ENCODE measurements around the gene SCLT1. TPM values are rescaled to one million over a fixed set of nuclear protein-coding genes. Genes with fewer than 3 reads are reported as not detected.

The SCLT1 gene
- total and polyA plus RNA-seq, 2 of the 13 experiments (the other 11 are each of a cell fraction or from before 2014, with no cell fraction given), result 1.5 to 8.7 TPM

- TF ChIP-seq SKIL (CRISPR knock-in tag; IDR thresholded peaks at IDR 0.05; ENCODE audit: borderline replicate concordance) (no peak), SIN3A (IDR thresholded peaks at IDR 0.05; ENCODE audit: borderline replicate concordance, low read depth, low read length) (peak; percentile 95), NR0B2 (CRISPR knock-in tag; IDR thresholded peaks at IDR 0.05) (peak; percentile 79; the same call in 1 of the 2 replicates), TSC22D2 (CRISPR knock-in tag; IDR thresholded peaks at IDR 0.05; ENCODE audit: borderline replicate concordance) (0 out of 2 replicates have a peak, but pooled peaks have one; percentile 29), CBX1 (IDR thresholded peaks at IDR 0.05; ENCODE audit: low read depth) (no peak), MED8 (CRISPR knock-in tag; IDR thresholded peaks at IDR 0.05; ENCODE audit: insufficient replicate concordance) (no peak), E2F1 (CRISPR knock-in tag; IDR thresholded peaks at IDR 0.05) (peak; percentile 76), KLF11 (CRISPR knock-in tag; IDR thresholded peaks at IDR 0.05) (no peak), CHD2 (IDR thresholded peaks at IDR 0.05; ENCODE audit: low read depth, low read length) (no peak; the same call in 1 of the 2 replicates), NPAS2 (CRISPR knock-in tag; IDR thresholded peaks at IDR 0.05; ENCODE audit: borderline replicate concordance) (no peak), PAX8 (CRISPR knock-in tag; IDR thresholded peaks at IDR 0.05; ENCODE audit: borderline replicate concordance) (no peak), TIGD3 (CRISPR knock-in tag; IDR thresholded peaks at IDR 0.05; ENCODE audit: borderline replicate concordance) (no peak), SRSF1 (optimal IDR thresholded peaks at IDR 0.05; ENCODE audit: low read depth, low read length) (no peak), PHB2 (IDR thresholded peaks at IDR 0.05; ENCODE audit: partially characterized antibody) (no peak), ZNF746 (CRISPR knock-in tag; IDR thresholded peaks at IDR 0.05) (no peak), GPN1 (CRISPR knock-in tag; IDR thresholded peaks at IDR 0.05; ENCODE audit: borderline replicate concordance) (no peak), HIVEP1 (CRISPR knock-in tag; IDR thresholded peaks at IDR 0.05) (peak; percentile 95), RFX5 (IDR thresholded peaks at IDR 0.05; ENCODE audit: low read depth, low read length) (peak; percentile 52; the same call in 1 of the 2 replicates), ZNF713 (CRISPR knock-in tag; IDR thresholded peaks at IDR 0.05) (no peak), PCBP1 (IDR thresholded peaks at IDR 0.05; ENCODE audit: borderline replicate concordance, low read depth, low read length) (no peak), ZNF776 (CRISPR knock-in tag; IDR thresholded peaks at IDR 0.05) (peak; percentile 64; the same call in 1 of the 2 replicates), BATF2 (CRISPR knock-in tag; IDR thresholded peaks at IDR 0.05) (no peak), TAF15 (IDR thresholded peaks at IDR 0.05; ENCODE audit: low read depth, low read length, poor library complexity, severe bottlenecking) (no peak)
Measured at GRCh38 chr4:129093191-129093920, at the start of gene SCLT1 (continued).

All from HepG2 (cell line).